Neural crest cell (in vitro differentiated cells): Measurements from ENCODE around the gene OCRL. TPM values are rescaled to one million over a fixed set of nuclear protein-coding genes. Genes with fewer than 3 reads are reported as not detected.

Experiments used
- DNase-seq: peaks from one replicate; pipeline ENCODE4 v3.0.0; 2021; ENCODE audit warnings: low read depth, mixed read lengths, low spot score
- H3K27ac Mint-ChIP-seq: one replicate; pipeline ENCODE4 v1.8.0; 2021; ENCODE audit warnings: mild to moderate bottlenecking, mixed read lengths; ENCODE audit not compliant: unreplicated experiment
- H3K27me3 Mint-ChIP-seq: 2 replicates; pipeline ENCODE4 v1.8.0; 2021; ENCODE audit warnings: low read depth, mild to moderate bottlenecking, mixed read lengths
- H3K36me3 Mint-ChIP-seq: 2 replicates; pipeline ENCODE4 v1.8.0; 2021; ENCODE audit warnings: low read depth, mild to moderate bottlenecking, mixed read lengths
- H3K4me1 Mint-ChIP-seq: 2 replicates; pipeline ENCODE4 v1.8.0; 2021; ENCODE audit warnings: mixed read lengths
- H3K4me3 Mint-ChIP-seq: one replicate; pipeline ENCODE4 v1.8.0; 2021; ENCODE audit warnings: mild to moderate bottlenecking, mixed read lengths
- H3K9me3 Mint-ChIP-seq: 2 replicates; pipeline ENCODE4 v1.8.0; 2021; ENCODE audit warnings: mixed read lengths
- CTCF ChIP-seq: fragments of 200-600 bp; sonication (generic); conservative IDR thresholded peaks from 2 replicates; pipeline ENCODE4 v1.5.0; 2021; ENCODE audit warnings: antibody characterized with exemption, mild to moderate bottlenecking
- total RNA-seq: library from RNA; stranded (reverse); gene quantifications from 2 replicates; pipeline ENCODE4 v1.2.1, GENCODE V29; 2021

OCRL gene
- total RNA-seq, 1 donor from 2014 or later: 41.6 TPM

GRCh38 chrX:129612396-129612795 lies 72.3 kb downstream of the OCRL start:
- TF ChIP-seq CTCF: no peak
- DNase-seq: no peak
- H3K4me1 Mint-ChIP-seq: no peaks in the 10 kb centered on the region
- H3K36me3 Mint-ChIP-seq: no peaks in the 10 kb centered on the region
- H3K9me3 Mint-ChIP-seq: no peaks in the 10 kb centered on the region
- H3K27me3 Mint-ChIP-seq: peaks cover 4% of the 10 kb centered on the region
- no peak overlapping the region for H3K4me3 Mint-ChIP-seq
- H3K27ac Mint-ChIP-seq: no peak overlapping the region

- Mint-ChIP-seq H3K9me3 (no peaks in the 10 kb centered on the region), H3K4me3 (no peak overlapping the region), H3K27ac (no peak overlapping the region), H3K36me3 (no peaks in the 10 kb centered on the region), H3K27me3 (peaks cover 2% of the 10 kb centered on the region), H3K4me1 (no peaks in the 10 kb centered on the region)
- TF ChIP-seq CTCF: no peak
- no peak for DNase-seq
Observed at GRCh38 chrX:129613596-129613995, 73.5 kb downstream of the OCRL start.

GRCh38 chrX:129614481-129615255 lies 74.6 kb downstream of the OCRL start:
- no peaks in the 10 kb centered on the region for H3K4me1 Mint-ChIP-seq
- H3K9me3 Mint-ChIP-seq: no peaks in the 10 kb centered on the region
- no peak for DNase-seq
- no peaks in the 10 kb centered on the region for H3K27me3 Mint-ChIP-seq
- H3K4me3 Mint-ChIP-seq: no peak overlapping the region
- no peak overlapping the region for H3K27ac Mint-ChIP-seq
- no peaks in the 10 kb centered on the region for H3K36me3 Mint-ChIP-seq
- TF ChIP-seq CTCF: no peak

GRCh38 chrX:129617420-129617819 lies 77.4 kb downstream of the OCRL start:
- Mint-ChIP-seq H3K27me3 (no peaks in the 10 kb centered on the region), H3K4me3 (no peak overlapping the region), H3K4me1 (peaks cover 9% of the 10 kb centered on the region), H3K9me3 (no peaks in the 10 kb centered on the region), H3K36me3 (no peaks in the 10 kb centered on the region), H3K27ac (no peak overlapping the region)
- DNase-seq: no peak
- no peak for TF ChIP-seq CTCF

- no peak overlapping the region for H3K27ac Mint-ChIP-seq
- H3K36me3 Mint-ChIP-seq: no peaks in the 10 kb centered on the region
- no peaks in the 10 kb centered on the region for H3K27me3 Mint-ChIP-seq
- no peak overlapping the region for H3K4me3 Mint-ChIP-seq
- peaks cover 15% of the 10 kb centered on the region for H3K4me1 Mint-ChIP-seq
- H3K9me3 Mint-ChIP-seq: no peaks in the 10 kb centered on the region
- TF ChIP-seq CTCF: no peak
- no peak for DNase-seq
Observed at GRCh38 chrX:129618997-129619396, 78.9 kb downstream of the OCRL start.
